HCT116 (cell line): ENCODE data around the gene HEXIM1.

Source experiments
- CTCF ChIP-seq, 3 experiments: fragments of 200-600 bp in 1 of 3; sonication (generic) in 1 of 3; IDR thresholded peaks in 2 of 3; conservative IDR thresholded peaks in 1 of 3; 2 replicates each; pipeline ENCODE4 v1.5.1; 2012 to 2017; ENCODE audit warnings: low read depth in 2 of 3, low read length in 2 of 3, antibody characterized with exemption in 1 of 3, borderline replicate concordance in 1 of 3, control low read depth in 1 of 3, mild to moderate bottlenecking in 1 of 3, mixed read lengths in 1 of 3, mixed run types in 1 of 3, moderate library complexity in 1 of 3; ENCODE audit not compliant: insufficient read depth in 1 of 3
- FOSL1 ChIP-seq: IDR thresholded peaks from 2 replicates; pipeline ENCODE4 v1.6.1; 2012; ENCODE audit warnings: low read depth

GRCh38 chr17:45116434-45117016, 31.8 kb upstream of the HEXIM1 start:
- TF ChIP-seq FOSL1 (no peak), CTCF (IDR thresholded peaks at IDR 0.05 in 2 of 3, conservative IDR thresholded peaks at IDR 0.05 in 1 of 3; ENCODE audit: borderline replicate concordance in 1 of 3, insufficient read depth in 1 of 3, low read depth in 2 of 3, low read length in 2 of 3) (no peak)
